GDM1 (cell line): ENCODE results near the gene SH3BGR.

Source experiments
- DNase-seq: peaks from one replicate; lab custom pipeline; 2025; lab: John Stamatoyannopoulos, UW

SH3BGR gene

DNA sequence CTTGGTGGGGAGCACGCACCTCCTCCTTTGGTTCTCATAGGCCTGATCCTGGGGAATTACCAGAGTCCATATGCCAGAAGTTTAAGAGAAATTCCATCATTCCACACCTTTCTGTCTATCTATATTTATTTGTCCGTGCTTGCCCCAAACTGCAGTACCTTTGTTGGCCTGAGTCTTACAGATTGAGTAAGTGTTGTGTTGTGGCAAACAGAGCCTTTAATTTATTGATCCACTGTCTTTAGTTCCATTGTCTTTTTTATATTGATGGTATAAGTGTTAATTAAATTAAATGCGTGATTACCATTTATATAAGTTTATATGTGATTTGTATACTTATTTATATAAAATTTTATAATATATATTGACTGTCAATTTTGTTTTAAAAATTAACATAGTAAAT lies 4.9 kb downstream of the SH3BGR start:
- DNase-seq, result no peak

DNA sequence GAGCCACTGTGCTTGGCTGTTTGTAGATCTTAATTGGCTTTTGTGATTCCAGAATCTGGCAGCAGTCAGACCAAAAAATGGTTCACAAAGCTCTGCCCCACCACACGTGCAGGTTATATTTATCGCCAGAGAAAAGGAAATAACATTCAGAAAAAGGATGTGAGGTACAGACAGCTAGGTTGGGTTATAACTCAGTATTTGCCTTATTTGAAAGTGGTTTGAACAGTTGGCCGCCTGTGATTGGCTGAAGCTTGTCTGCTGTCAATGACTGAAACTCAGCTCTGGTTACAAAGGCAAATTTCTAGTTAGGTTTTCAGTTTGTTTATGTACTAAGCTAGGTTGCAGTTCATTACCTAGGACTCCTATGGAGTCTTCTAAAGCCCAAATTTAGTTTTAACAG lies 9.6 kb downstream of the SH3BGR start:
- no peak for DNase-seq

DNA sequence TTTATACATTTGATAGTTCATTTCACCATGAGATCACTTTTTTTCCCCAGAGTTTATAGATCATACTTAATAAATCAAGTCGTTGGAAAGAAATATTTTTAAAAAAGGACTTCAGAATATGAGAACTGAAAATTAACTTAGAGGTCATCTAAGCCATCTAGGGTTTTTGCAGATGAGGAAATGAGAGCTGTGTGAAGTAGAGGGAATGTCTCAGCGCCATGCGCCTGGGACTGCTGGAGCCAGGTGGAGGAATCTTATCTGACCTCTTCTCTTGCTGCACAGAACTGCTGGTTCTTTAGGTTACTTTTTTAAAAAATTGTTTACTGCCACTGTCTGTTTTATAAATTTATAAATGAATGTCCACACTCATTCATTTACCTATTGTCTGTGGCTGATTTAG lies 11.5 kb downstream of the SH3BGR start:
- no peak for DNase-seq

DNA sequence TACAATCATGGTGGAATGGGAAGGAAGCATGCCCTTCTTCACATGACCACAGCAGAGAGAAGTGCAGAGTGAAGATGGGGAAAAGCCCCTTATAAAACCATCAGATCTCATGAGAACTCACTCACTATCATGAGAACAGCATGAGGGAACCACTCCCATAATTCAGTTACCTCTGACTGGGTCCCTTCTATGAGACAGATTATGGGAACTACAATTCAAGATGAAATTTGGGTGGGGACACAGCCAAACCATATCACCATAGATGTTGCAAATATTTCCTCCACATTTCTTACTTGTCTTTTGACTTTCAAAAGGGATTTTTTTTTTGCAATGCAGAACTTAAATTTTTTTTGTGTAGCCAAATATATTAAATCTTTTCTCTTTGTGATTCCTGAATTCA lies 14.8 kb downstream of the SH3BGR start:
- no peak for DNase-seq

DNA sequence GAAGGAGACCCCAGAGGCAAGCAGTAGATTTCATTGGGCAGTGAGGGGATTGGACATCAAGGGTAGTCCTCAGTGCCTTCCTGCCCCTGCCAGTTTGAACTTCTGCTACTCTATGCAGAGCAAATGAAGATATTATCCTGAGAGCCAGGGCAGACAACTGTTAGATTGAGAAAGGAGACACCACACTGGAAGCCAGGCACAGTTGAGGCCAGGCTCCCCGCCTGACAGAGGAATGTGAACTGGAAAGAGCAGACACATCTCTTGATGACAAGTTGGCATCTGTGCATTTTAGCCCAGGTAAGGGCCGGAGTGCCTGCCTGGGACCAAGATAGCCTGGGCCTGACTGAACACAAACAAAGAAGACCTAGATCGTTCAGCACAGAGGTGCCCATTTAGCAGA lies 16.0 kb downstream of the SH3BGR start:
- DNase-seq, result no peak

DNA sequence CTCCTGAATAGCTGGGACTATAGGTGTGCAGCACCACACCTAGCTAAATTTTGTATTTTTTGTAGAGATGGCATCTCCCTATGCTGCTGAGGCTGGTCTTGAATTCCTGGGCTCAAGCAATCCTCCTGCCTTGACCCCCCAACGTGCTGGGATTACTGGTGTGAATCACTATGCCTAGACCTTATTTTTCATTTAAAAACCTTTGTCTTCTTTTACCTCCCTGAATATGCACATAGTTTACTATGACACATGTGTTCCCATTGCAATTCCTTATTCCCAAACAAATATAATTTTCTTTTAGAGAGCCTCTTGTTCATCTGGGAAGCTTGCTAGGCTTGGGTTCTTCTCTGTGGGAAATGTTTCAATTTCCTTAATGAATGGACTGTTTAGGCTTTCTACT lies 16.8 kb downstream of the SH3BGR start:
- DNase-seq, result no peak

DNA sequence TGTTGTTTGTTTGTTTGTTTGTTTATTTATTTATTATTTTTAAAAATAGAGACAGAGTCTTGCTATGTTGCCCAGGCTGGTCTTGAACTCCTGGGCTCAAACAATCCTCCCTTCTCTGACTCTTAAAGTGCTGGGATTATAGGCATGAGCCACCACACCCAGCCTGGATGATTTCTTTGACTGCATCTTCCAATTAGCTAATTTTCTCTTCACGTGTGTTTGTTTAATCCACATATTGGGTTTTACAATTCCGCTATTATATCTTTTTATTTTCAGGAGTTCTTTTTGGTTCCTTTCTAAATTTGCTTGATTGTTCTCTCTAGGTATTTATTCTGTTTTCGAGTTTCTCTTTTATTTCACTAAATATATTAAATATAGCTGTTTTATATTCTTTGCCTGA lies 19.8 kb downstream of the SH3BGR start:
- DNase-seq, result no peak

DNA sequence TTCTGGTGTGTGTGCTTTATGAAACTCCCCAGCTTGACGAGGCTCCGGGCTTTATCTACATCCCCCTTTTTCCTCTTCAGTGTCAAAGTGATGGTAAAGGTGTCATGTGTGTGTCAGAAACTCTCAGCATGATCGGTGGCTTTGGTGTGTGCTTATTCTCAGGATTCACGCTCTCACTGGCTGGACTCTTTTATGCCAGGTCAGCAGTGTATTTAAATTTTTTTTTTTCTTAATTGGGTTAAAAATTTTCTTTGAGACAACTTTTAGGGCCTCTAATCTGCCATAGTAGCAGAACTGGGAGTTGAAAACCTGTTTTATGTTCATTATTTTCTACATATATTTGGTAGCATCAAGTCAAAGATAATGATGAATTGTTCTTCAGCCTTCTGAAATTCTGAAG lies 21.0 kb downstream of the SH3BGR start:
- DNase-seq, result no peak

DNA sequence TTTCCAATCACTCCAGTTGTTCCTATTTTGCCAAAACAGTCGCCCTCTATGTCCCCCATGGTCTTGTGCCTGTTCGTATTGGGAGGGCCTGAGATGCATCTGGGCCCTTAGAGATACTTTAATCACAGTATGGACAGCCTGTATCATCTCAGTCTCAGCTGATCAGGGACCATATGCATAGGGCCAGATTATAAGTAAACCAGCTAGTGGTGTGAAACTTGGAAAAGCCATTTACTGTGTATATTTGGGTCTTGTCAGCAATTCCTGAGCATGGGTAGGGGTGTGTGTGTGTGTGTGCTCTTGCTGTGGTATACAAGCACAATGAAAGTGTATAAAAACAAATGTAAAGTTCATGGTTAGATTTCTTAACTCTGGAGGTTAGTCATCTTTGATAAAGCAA lies 22.8 kb downstream of the SH3BGR start:
- no peak for DNase-seq

DNA sequence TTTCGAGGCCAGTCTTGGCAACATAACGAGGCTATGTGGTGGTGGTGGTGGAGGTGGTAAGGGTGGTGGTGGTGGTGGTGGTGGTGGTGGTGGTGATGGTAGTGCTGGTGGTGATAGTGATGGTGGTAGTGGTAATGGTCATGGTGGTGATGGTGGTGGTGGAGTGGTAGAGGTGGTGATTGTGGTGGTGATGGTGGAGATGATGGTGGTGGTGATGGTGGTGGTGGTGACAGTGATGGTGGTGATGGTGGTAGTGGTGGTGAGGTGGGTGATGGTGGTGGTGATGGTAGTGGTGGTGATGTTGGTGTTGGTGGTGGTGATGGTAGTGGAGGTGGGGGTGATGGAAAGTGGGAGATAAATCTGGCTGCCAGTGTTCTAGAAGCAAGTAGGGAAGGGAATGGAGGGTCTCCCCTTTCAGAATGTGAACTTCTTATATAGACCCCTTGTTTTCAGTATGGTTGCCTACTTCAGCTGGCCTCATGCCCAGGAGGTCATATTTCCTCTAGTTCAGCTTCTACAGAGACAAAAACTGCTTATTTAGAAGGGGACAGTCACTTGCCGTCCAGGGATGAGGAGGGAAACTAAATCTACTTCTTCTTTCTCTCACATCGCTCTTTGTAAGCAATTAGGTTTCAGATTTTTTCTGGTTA lies 27.5 kb downstream of the SH3BGR start:
- DNase-seq, result no peak

DNA sequence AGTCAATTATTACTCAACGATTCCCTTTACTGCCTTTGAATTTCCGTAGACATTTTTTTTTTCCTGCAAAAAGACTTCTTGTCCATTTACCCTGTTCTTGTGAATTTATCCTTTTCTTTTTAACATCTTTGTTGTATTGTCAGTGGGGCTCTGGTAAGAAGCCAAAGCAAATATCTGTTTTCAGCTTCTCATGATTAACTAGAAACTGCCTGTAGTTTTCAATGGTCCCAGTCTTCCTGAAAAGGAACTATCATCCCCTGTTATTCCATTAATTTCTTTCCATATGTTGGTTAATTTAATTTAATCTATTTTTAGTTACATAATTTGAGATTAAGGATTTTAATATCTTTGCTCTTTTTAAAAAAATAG lies 28.0 kb downstream of the SH3BGR start:
- DNase-seq, result no peak

DNA sequence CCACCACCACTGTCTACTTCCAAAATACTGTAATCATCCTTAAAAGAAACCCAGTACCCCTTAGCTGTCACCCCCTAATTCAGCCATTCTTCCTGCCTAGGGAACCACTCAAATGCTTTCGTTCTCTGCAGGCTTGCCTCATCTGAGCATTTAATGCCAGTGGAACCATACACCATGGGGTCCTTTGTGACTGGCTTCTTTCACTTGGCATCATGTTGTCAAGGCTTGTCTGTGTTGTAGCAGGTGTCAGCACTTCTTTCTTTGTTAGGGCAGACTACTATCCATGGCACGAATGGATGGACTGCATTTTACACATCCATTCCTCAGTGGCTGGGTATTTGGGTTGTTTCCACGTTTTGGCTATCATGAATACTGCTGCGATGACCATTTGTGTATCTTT lies 28.5 kb downstream of the SH3BGR start:
- DNase-seq, result no peak

DNA sequence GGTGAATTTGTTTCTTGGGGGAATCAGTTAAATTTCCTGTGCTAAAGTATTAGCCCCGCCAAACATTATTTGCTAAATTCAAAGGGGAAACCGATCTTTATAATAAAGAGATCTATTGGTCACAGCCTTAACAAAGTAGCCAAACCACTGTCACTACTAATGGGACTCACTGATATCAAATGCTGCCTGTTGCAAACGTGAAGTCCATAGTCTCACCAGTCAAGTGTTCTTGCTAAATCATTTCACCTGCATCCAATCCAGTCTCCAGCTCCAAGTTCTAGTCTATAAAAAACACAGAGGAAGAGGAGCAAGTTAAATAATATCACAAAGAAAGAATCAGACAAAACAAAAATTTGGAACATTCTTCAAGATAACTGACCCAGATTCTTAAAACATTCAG lies 30.1 kb downstream of the SH3BGR start:
- DNase-seq, result no peak

DNA sequence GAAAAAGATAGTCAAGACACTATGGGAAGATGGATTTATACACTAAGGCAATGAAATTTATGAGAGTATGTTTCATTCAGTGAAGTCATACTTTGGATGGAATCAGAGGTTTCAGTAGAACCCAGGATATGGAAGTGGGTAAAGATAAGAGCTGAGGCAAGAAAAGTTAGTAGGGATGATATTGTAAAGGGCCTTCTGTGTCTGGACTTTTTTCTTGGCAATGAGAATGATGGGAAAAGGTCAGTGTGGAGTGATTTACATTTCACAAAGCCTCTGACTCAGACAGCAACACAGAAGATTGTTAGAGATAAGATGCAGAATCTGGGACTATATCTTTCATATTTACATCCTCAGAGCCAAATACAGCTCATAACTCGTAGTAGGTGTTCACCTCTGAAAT lies 32.1 kb downstream of the SH3BGR start:
- DNase-seq, result no peak

DNA sequence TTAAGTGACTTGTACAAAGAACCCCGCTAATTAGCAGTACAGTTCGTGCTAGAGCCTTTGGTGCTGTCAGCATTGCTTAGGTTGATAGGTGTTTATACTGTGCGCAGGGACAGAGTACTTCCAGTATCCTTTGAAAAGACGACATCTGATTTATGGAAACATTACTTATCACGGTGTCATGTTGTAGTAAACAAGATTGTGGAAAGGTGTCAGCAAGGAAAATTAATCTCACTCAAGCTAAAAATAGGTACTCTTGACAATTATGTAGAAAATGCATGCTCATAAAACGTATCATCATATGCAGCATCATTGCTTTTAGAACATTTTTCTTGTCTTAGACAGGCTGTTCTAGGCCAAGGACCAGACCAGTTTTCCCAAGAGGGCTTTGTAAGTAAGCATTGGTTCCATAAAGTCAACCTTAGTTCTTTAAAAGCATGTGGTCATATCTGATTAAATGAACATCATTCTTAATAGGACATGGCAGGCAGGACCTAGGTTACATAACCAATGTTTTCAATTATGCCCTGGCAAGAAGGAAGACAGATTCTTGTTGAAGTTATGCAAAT lies 33.0 kb downstream of the SH3BGR start:
- no peak for DNase-seq

DNA sequence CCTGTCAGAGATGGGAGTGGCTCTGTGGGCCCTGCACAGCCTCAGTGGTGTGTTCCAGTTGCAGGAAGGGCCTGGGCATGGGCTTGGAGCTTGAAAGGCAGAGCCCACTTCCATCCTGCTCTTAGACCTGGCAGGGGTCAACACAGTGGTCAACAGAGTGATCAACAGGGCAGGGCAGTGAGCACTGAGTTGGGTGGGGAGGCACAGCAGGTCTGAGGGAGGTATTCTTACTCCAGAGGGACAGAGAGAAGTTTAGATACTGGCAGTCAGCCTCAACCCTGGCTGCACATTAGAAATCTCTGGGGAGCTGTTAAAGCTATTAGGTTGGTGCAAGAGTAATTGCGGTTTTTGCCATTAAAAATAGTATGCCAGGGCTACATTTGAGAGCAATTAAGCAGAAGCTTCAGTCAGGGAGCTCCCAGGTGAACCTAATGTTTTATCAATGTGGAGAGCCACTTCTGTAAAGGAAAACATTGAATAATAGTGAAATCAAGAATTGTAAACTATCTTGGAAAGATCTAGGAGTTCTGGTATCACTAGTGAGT lies 37.7 kb downstream of the SH3BGR start:
- no peak for DNase-seq

DNA sequence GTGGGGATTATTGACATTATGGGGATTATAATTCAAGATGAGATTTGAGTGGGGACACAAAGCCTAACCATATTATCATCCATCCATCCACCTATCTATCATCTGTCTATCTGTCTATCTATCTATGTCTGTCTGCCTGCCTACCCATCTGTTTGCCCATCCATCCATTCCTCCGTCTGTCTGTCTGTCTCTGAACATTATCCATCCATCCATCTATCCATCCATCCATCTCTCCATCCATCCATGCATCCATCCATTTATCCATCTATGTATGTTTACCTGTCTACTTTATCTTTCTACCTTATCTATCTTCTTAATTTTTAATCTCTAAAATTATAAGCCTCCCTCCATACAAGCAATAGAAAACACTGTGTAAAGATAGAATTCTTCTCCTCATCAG lies 47.4 kb downstream of the SH3BGR start:
- DNase-seq, result no peak

DNA sequence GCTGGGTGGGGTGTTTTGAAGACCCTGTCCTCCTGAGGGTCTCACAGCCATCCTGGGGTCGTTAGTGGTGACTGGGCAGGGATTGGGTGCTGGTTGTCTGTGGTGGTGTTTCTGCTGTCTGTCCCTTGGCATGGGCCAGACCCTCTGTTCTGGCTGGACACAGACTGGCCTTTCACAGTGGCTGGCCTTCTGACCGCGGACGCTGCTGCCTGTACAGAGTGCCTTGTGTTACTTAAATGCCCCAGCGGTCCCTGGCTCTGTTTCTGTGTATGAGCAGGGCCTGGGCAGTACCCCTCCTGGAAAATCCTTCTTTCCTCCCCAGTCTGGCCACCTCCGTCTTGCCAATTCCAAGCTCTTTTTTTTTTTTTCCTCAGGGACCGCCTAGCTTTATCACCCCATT lies 50.9 kb downstream of the SH3BGR start:
- no peak for DNase-seq

DNA sequence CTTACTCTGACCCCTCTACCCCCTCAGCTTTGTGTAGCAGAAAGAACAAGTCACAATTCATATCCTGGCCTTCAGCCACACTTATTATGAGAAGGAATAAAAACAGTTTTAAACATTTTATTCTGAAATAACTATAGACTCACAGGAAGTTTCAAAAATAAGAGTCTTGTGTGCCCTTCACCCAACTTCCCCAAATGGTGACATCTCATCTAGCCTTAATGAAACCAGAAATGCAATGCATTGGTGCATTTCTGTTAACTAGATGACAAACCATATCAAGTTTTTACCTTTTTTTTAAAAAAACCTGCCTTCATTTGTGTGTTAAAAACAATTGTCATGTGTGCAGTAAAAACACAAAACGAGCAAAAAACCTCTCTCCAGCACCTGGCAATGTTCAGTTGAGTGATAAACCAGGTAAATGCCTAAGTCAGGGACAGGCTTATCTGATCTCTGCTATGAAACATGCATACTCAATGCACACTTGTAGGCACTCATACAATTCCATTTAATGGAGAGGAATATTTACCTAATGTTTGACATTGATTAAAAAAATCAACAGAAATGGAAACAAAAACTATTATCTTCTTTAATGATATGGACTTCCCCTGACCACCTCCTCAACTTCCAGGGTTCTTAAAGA lies 51.5 kb downstream of the SH3BGR start:
- no peak for DNase-seq

DNA sequence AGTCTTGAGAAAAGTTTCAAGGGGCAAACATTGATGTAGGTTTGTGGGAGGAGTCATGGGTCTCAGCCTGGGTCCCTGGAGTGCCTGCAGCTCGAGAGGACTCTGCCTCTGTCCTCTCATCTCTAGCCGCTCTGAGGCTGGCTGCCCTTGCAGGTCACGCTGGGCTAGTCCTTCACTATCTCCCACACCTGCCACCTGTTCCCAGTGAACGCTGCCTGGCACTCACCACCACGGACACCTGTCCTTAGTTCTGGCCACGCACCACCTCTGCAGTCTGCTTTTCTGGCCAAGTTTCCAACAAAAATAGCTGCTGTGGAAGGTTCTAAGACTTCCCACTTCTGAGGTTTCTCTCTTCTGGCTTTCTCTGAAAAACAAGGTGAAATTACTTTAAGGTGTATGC lies 52.5 kb downstream of the SH3BGR start:
- no peak for DNase-seq

DNA sequence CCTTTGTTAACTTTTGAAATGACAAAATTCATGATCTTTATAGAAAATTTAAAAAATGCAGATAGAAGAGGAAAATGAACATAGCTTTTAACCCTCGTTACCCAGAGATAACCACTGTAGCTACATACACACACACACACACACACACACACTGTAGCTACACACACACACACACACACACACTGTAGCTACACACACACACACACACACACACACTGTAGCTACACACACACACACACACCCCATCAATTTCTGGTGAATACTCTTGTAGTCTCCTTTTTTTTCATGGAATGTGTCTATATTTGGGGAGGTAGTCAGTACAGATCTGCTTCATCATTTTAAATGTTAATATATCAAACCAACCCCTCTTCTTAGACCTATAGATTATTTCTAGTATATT lies 58.5 kb downstream of the SH3BGR start:
- DNase-seq, result no peak

DNA sequence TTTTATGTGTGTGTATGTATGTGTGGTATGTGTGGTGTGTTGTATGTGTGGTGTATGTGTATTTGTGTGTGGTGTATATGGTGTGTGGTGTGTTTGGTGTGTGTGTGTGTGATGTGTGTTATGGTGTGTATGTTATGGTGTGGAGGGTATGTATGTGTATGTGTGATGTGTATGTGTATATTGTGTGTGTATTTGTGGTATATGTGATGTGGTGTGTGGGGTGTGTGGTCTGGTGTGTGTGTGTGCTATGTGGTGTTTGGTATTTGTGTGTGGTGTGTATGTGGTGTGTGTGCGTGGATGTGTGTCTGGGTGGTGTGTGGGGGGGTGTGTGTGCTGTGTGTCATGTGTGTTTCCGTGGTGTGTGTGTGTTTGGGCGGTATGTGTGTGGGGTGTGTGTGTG lies 59.3 kb downstream of the SH3BGR start:
- no peak for DNase-seq

DNA sequence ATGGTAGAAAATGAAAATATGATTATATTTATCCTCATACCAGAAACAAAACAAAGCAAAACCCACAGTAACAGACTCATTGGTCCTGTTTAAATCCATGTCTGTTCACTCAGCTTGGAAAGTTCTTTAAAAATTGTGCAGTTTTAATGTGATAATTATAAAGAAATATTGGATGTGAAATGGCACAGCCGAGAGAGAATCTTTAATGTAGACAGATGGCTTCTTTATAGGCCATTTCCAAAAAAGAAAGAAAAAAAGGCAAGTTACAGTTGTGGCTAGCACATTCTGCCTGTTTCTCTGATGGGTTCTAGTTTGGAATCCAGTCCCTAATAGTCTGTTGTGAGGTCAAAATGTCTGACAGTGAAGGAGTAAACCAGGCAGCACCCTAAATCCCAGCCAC lies 62.0 kb downstream of the SH3BGR start:
- DNase-seq, result no peak
